Esophagus muscularis mucosa (tissue), 4 donors: Measurements from ENCODE around the gene PARP1. TPM values are rescaled to one million over a fixed set of nuclear protein-coding genes. Genes with fewer than 3 reads are reported as not detected.

Experiments used
- DNase-seq: peaks from one replicate; pipeline ENCODE4 v3.0.0-alpha.2; 2017; ENCODE audit errors: extremely low spot score
- H3K27ac ChIP-seq, 4 donors: fragments of 200-600 bp; sonication (generic); replicated peaks in 1 of 4; 1 replicate in 3 of 4; 2 replicates in 1 of 4; pipeline ENCODE4 v1.5.1; 2016 to 2019; ENCODE audit warnings: mild to moderate bottlenecking in 1 of 4
- H3K27me3 ChIP-seq, 4 donors: fragments of 200-600 bp; sonication (generic); one replicate each; pipeline versions ENCODE4 v1.5.1 to v1.6.0; 2016 to 2019
- H3K36me3 ChIP-seq, 4 donors: fragments of 200-600 bp; sonication (generic); one replicate each; pipeline ENCODE4 v1.5.1; 2016 to 2019
- H3K4me1 ChIP-seq, 4 donors: fragments of 200-600 bp; sonication (generic); one replicate each; pipeline ENCODE4 v1.5.1; 2016 to 2019
- H3K4me3 ChIP-seq, 4 donors: fragments of 200-600 bp; sonication (generic); 1 replicate in 2 of 4; 2 replicates in 2 of 4; pipeline ENCODE4 v1.5.1; 2016 to 2019; ENCODE audit warnings: mild to moderate bottlenecking in 4 of 4, moderate library complexity in 1 of 4
- H3K9me3 ChIP-seq, 4 donors: fragments of 200-600 bp; sonication (generic); 1 replicate in 3 of 4; 2 replicates in 1 of 4; pipeline ENCODE4 v1.5.1; 2016 to 2019
- CTCF ChIP-seq, 3 experiments: fragments of 200-600 bp in 2 of 3; fragments of 450-650 bp in 1 of 3; sonication (generic) in 2 of 3; IDR thresholded peaks; one replicate each; pipeline ENCODE4 v1.5.1; 2017 to 2019; ENCODE audit warnings: antibody characterized with exemption in 3 of 3, mild to moderate bottlenecking in 2 of 3, moderate library complexity in 1 of 3
- EP300 ChIP-seq: sonication (generic); formaldehyde crosslinking; IDR thresholded peaks from one replicate; pipeline ENCODE4 v1.6.1; 2017; ENCODE audit warnings: antibody characterized with exemption
- POLR2A ChIP-seq: fragments of 450-650 bp; IDR thresholded peaks from one replicate; pipeline ENCODE4 v1.6.1; 2017; ENCODE audit warnings: antibody characterized with exemption, moderate library complexity, mild to moderate bottlenecking, low read depth
- POLR2AphosphoS5 ChIP-seq, 2 donors: sonication (generic); formaldehyde crosslinking; IDR thresholded peaks; one replicate each; pipeline ENCODE4 v1.6.1; 2017; ENCODE audit warnings: antibody characterized with exemption in 2 of 2
- WGBS: methylation state at CpG from one replicate; pipeline ENCODE4 v1.1.5; 2018; 5-methylcytosine and 5-hydroxymethylcytosine counted together
- intact Hi-C: fragments of 100-400 bp; cut with DNase I; formaldehyde crosslinking; loops from one replicate; pipeline ENCODE4 v1.15.1; 2023
- total RNA-seq, 4 donors: library from RNA; depleted of rRNA; stranded (reverse); fragments of >200 nt; gene quantifications; one replicate each; pipeline versions ENCODE4 v1.1.0 to v1.2.1, GENCODE V29; 2016

PARP1 gene
- total RNA-seq, 4 donors from 2014 or later: 103 to 136 (median 108) TPM

GRCh38 chr1:226384040-226384439, 23.9 kb downstream of the PARP1 start:
- intact Hi-C loops: no loop called here
- Histone ChIP-seq H3K27ac (no peak overlapping the region), H3K4me1 (no peaks in the 10 kb centered on the region), H3K36me3 (peaks cover 98 to 100% (median 100%) of the 10 kb centered on the region in 4 donors), H3K9me3 (no peaks in the 10 kb centered on the region), H3K4me3 (no peak overlapping the region), H3K27me3 (no peaks in the 10 kb centered on the region)
- 99% methylated on average over 4 of the region's 4 CpGs for WGBS
- TF ChIP-seq CTCF (IDR thresholded peaks at IDR 0.05): no peak
- no peak for TF ChIP-seq POLR2AphosphoS5 (IDR thresholded peaks at IDR 0.05)
- no peak for TF ChIP-seq EP300
- no peak for TF ChIP-seq POLR2A
- no peak for DNase-seq

- no peak for DNase-seq
- H3K27ac ChIP-seq: no peak overlapping the region
- H3K4me3 ChIP-seq: no peak overlapping the region
- intact Hi-C loops: no loop called here
- no peaks in the 10 kb centered on the region for H3K4me1 ChIP-seq
- no peaks in the 10 kb centered on the region for H3K9me3 ChIP-seq
- peaks cover 93 to 100% (median 99%) of the 10 kb centered on the region in 4 donors for H3K36me3 ChIP-seq
- 84% methylated on average over 4 of the region's 5 CpGs for WGBS
- no peaks in the 10 kb centered on the region for H3K27me3 ChIP-seq
- TF ChIP-seq CTCF (IDR thresholded peaks at IDR 0.05) (no peak), POLR2AphosphoS5 (IDR thresholded peaks at IDR 0.05) (no peak), POLR2A (no peak), EP300 (no peak)
Measured at GRCh38 chr1:226382030-226382429, 25.9 kb downstream of the PARP1 start.

GRCh38 chr1:226381226-226381998, 26.5 kb downstream of the PARP1 start:
- WGBS: 95% methylated on average over 15 of the region's 15 CpGs
- Histone ChIP-seq H3K4me3 (no peak overlapping the region), H3K27me3 (no peaks in the 10 kb centered on the region), H3K27ac (no peak overlapping the region), H3K9me3 (no peaks in the 10 kb centered on the region), H3K36me3 (peaks cover 94 to 100% (median 99%) of the 10 kb centered on the region in 4 donors), H3K4me1 (no peaks in the 10 kb centered on the region)
- no peak for TF ChIP-seq POLR2AphosphoS5 (IDR thresholded peaks at IDR 0.05)
- TF ChIP-seq POLR2A: no peak
- no peak for TF ChIP-seq EP300
- no peak for TF ChIP-seq CTCF (IDR thresholded peaks at IDR 0.05)
- no peak for DNase-seq
- intact Hi-C loops: no loop called here

GRCh38 chr1:226378071-226378470, 29.8 kb downstream of the PARP1 start:
- Histone ChIP-seq H3K36me3 (peaks cover 92 to 100% (median 99%) of the 10 kb centered on the region in 4 donors), H3K27me3 (no peaks in the 10 kb centered on the region), H3K9me3 (no peaks in the 10 kb centered on the region), H3K27ac (no peak overlapping the region), H3K4me3 (no peak overlapping the region), H3K4me1 (no peaks in the 10 kb centered on the region)
- 67% methylated on average over 2 of the region's 2 CpGs for WGBS
- intact Hi-C loops: no loop called here
- no peak for DNase-seq
- TF ChIP-seq POLR2AphosphoS5 (IDR thresholded peaks at IDR 0.05) (no peak), CTCF (IDR thresholded peaks at IDR 0.05) (no peak), POLR2A (no peak)
